ENCODE measurements around the gene SLC9A9.

GRCh38 chr3:143608966-143609365 lies 239.3 kb downstream of the SLC9A9 start:
- TF ChIP-seq CTCF (conservative IDR thresholded peaks at IDR 0.05; ENCODE audit: low read depth, low read length) (no peak), EZH2 (IDR thresholded peaks at IDR 0.05; ENCODE audit: borderline replicate concordance, low read depth, low read length, poor library complexity, severe bottlenecking) (no peak)
